Pancreas (tissue), 10 donors: Measurements from ENCODE around the gene KCNRG. TPM values are rescaled to one million over a fixed set of nuclear protein-coding genes. Genes with fewer than 3 reads are reported as not detected.
"Not testable (repeated sequence)": the region's sequence is repeated elsewhere in the genome, so short reads cannot be mapped to it uniquely, and the experiment has no call there.

ENCODE experiments used
- ATAC-seq, 4 donors: fragments of 200-7000 bp; cut with Tn5 transposase; one replicate each; pipeline versions ENCODE4 v1.8.0 to v1.9.1; 2020; ENCODE audit warnings: mild to moderate bottlenecking in 4 of 4, moderate library complexity in 4 of 4
- DNase-seq, 6 donors: peaks; one replicate each; pipeline ENCODE4 v3.0.0-alpha.2; 2020
- FAIRE-seq: peaks from 2 replicates; lab custom pipeline; 2012; peaks lifted over from hg19 to GRCh38; lab: Jason Lieb, UNC
- H3K27ac ChIP-seq, 4 donors: fragments of 200-600 bp; sonication (generic); 1 replicate in 3 of 4; 2 replicates in 1 of 4; pipeline versions ENCODE4 v1.5.0 to v1.8.0; 2020
- H3K27me3 ChIP-seq, 4 donors: fragments of 200-600 bp; one replicate each; pipeline ENCODE4 v1.8.0; 2021
- H3K36me3 ChIP-seq, 3 donors: fragments of 200-600 bp; sonication (generic) in 1 of 3; one replicate each; pipeline versions ENCODE4 v1.5.0 to v1.8.0; 2020 to 2021
- H3K4me1 ChIP-seq, 3 donors: fragments of 200-600 bp; one replicate each; pipeline ENCODE4 v1.8.0; 2021
- H3K4me3 ChIP-seq, 4 donors: fragments of 200-600 bp; sonication (generic) in 2 of 4; one replicate each; pipeline versions ENCODE4 v1.5.0 to v1.8.0; 2020 to 2021
- H3K9me3 ChIP-seq, 4 donors: fragments of 200-600 bp; one replicate each; pipeline ENCODE4 v1.8.0; 2021
- CTCF ChIP-seq, 4 donors: fragments of 200-600 bp; sonication (generic) in 3 of 4; IDR thresholded peaks; one replicate each; pipeline versions ENCODE4 v1.5.0 to v1.8.0; 2021; ENCODE audit warnings: antibody characterized with exemption in 4 of 4
- WGBS, 2 donors: extraction: QIAGEN DNeasy Blood & Tissue Kit; methylation state at CpG; one replicate each; pipeline ENCODE4 v1.1.7; 2013; 5-methylcytosine and 5-hydroxymethylcytosine counted together
- intact Hi-C, 3 donors: fragments of 100-400 bp; cut with DNase I; formaldehyde crosslinking; loops; one replicate each; pipeline versions ENCODE4 v1.11.1 to v1.14.2; 2022
- polyA plus RNA-seq, 2 donors: library from polyadenylated mRNA; stranded (reverse); fragments of 200-250 nt; gene quantifications; one replicate each; pipeline ENCODE4 v1.2.3, GENCODE V29; 2013
- total RNA-seq, 6 donors: library from RNA; stranded (reverse); fragmentation: NEBNext Ultra II Directional in 4 of 6; extraction: Animal tissue kit (Norgen Biotek cat#: 25700) in 4 of 6; gene quantifications; one replicate each; pipeline versions ENCODE4 v1.2.1 to v1.2.4, GENCODE V29; 2021 to 2023
- donor health status: healthy with polysubstance abuse.
- donor health status: DM: no; HTN: no; CAD: no; lungs with moderate emphysema.
- donor health status: DM: no; HTN: no; CAD: no.
- donor health status: control.
- donor health status: control.
- donor health status: Bipolar disorder and iron deficiency.
- donor health status: DM: yes; HTN: yes; CAD: no.
- donor health status: DM: no; HTN: no; CAD: no.
- donor health status: DM: no; HTN: no; CAD: no.
- donor health status: DM: yes; HTN: yes; CAD: no.

Gene KCNRG
- total and polyA plus RNA-seq, 8 donors: 0.16 to 0.52 (median 0.30) TPM; not detected in 1

- no peak for ATAC-seq
- H3K4me3 ChIP-seq: no peak overlapping the region
- FAIRE-seq: no peak
- no peaks in the 10 kb centered on the region for H3K27me3 ChIP-seq
- no peak for DNase-seq
- no peaks in the 10 kb centered on the region for H3K36me3 ChIP-seq
- no peak for TF ChIP-seq CTCF (IDR thresholded peaks at IDR 0.05)
- WGBS, 2 donors: 88 to 91% methylated on average over 1 of the region's 1 CpG
- H3K27ac ChIP-seq: no peak overlapping the region
- no peaks in the 10 kb centered on the region for H3K9me3 ChIP-seq
- H3K4me1 ChIP-seq: no peaks in the 10 kb centered on the region
- intact Hi-C loops: no loop called here
These were observed 38.6 kb downstream of the KCNRG start for GRCh38 chr13:50053844-50054243.

- intact Hi-C loops: no loop called here
- WGBS, 2 donors: 92 to 94% methylated on average over 1 of the region's 1 CpG
- FAIRE-seq: no peak
- no peak for ATAC-seq
- Histone ChIP-seq H3K27ac (no peak overlapping the region), H3K36me3 (no peaks in the 10 kb centered on the region), H3K4me3 (no peak overlapping the region), H3K4me1 (no peaks in the 10 kb centered on the region), H3K27me3 (no peaks in the 10 kb centered on the region), H3K9me3 (no peaks in the 10 kb centered on the region)
- TF ChIP-seq CTCF (IDR thresholded peaks at IDR 0.05): no peak
- DNase-seq: no peak
These were observed 40.2 kb downstream of the KCNRG start for GRCh38 chr13:50055454-50055853.

- no peak overlapping the region for H3K27ac ChIP-seq
- FAIRE-seq: no peak
- H3K9me3 ChIP-seq: no peaks in the 10 kb centered on the region
- no peaks in the 10 kb centered on the region for H3K36me3 ChIP-seq
- TF ChIP-seq CTCF (IDR thresholded peaks at IDR 0.05): no peak
- WGBS, 2 donors: 100% methylated on average over 1 of the region's 1 CpG
- H3K27me3 ChIP-seq: no peaks in the 10 kb centered on the region
- no peaks in the 10 kb centered on the region for H3K4me1 ChIP-seq
- DNase-seq: no peak
- intact Hi-C loops: no loop called here
- H3K4me3 ChIP-seq: no peak overlapping the region
- ATAC-seq: no peak
These were observed 45.5 kb downstream of the KCNRG start for GRCh38 chr13:50060718-50061117.

- DNase-seq, H3K36me3 ChIP-seq, H3K9me3 ChIP-seq, H3K4me3 ChIP-seq, FAIRE-seq, ATAC-seq, H3K27ac ChIP-seq, intact Hi-C loops, H3K27me3 ChIP-seq, H3K4me1 ChIP-seq: not testable (repeated sequence)
- WGBS, 2 donors: 98 to 99% methylated on average over 7 of the region's 7 CpGs
These were observed 47.1 kb downstream of the KCNRG start for GRCh38 chr13:50062336-50062735.

GRCh38 chr13:50065712-50066111 is 50.5 kb downstream of the KCNRG start:
- DNase-seq (no peak), ATAC-seq (no peak), FAIRE-seq (no peak)
- intact Hi-C loops: no loop called here
- Histone ChIP-seq H3K27me3 (no peaks in the 10 kb centered on the region), H3K27ac (no peak overlapping the region), H3K4me1 (peaks cover 0 to 14% (median 0%) of the 10 kb centered on the region in 3 donors), H3K4me3 (no peak overlapping the region), H3K9me3 (no peaks in the 10 kb centered on the region), H3K36me3 (no peaks in the 10 kb centered on the region)
- TF ChIP-seq CTCF (IDR thresholded peaks at IDR 0.05): no peak
- 90 to 94% methylated on average over 1 of the region's 1 CpG for WGBS, 2 donors
